ENCODE data around the gene ASCL2. TPM values are rescaled to one million over a fixed set of nuclear protein-coding genes. Genes with fewer than 3 reads are reported as not detected.

The ASCL2 gene
- total RNA-seq (3.3 and 5.6 TPM in 2 replicates), polyA plus RNA-seq (5.8 and 7.9 TPM in 2 replicates)

- H2AFZ ChIP-seq = peak within 1 kb of the TSS; percentile 65
- peak within 1 kb of the TSS; percentile 52 for H3K4me3 ChIP-seq
- peaks cover 32% of the 10 kb centered on the region for H3K27me3 ChIP-seq
- H3K36me3 ChIP-seq (replicated peaks; ENCODE audit: insufficient read depth, low read depth) = no peaks in the 10 kb centered on the region
- H3K27ac ChIP-seq = peak within 1 kb of the TSS; percentile 60
- no peaks in the 10 kb centered on the region for H3K79me2 ChIP-seq
- 15% methylated on average over 21 of the region's 89 CpGs for WGBS (ENCODE audit: low lambda C conversion rate, missing lambda C conversion rate)
- H4K20me1 ChIP-seq (ENCODE audit: insufficient read depth, poor library complexity, severe bottlenecking) = no peaks in the 10 kb centered on the region
- peak within 1 kb of the TSS; percentile 93 for H3K4me2 ChIP-seq
- peaks cover 12% of the 10 kb centered on the region for H3K4me1 ChIP-seq (ENCODE audit: insufficient read depth)
- peak; percentile 27 for DNase-seq (ENCODE audit: low spot score)
- TF ChIP-seq EZH2 (IDR thresholded peaks at IDR 0.05; ENCODE audit: borderline replicate concordance) (no peak), EZH2phosphoT487 (IDR thresholded peaks at IDR 0.05; ENCODE audit: low read depth, severe bottlenecking, unreplicated experiment) (no peak), CTCF (IDR thresholded peaks at IDR 0.05; ENCODE audit: poor library complexity) (no peak)
- no peaks in the 10 kb centered on the region for H3K9me3 ChIP-seq (ENCODE audit: low read depth)
- no peaks in the 10 kb centered on the region for H3K9me2 ChIP-seq (replicated peaks; ENCODE audit: insufficient read depth)
Measured at GRCh38 chr11:2270322-2271076, at the start of gene ASCL2. Gene ASCL2, minus strand, starts transcription at chr11:2270588. Its CDS starts 256 bp downstream, at chr11:2270332.

- H4K20me1 ChIP-seq (ENCODE audit: insufficient read depth, poor library complexity, severe bottlenecking) = no peaks in the 10 kb centered on the region
- H3K36me3 ChIP-seq (replicated peaks; ENCODE audit: insufficient read depth, low read depth) = no peaks in the 10 kb centered on the region
- no peak overlapping the region for H2AFZ ChIP-seq
- no peaks in the 10 kb centered on the region for H3K27me3 ChIP-seq
- TF ChIP-seq EZH2 (IDR thresholded peaks at IDR 0.05; ENCODE audit: borderline replicate concordance) (no peak), EZH2phosphoT487 (IDR thresholded peaks at IDR 0.05; ENCODE audit: low read depth, severe bottlenecking, unreplicated experiment) (no peak), CTCF (IDR thresholded peaks at IDR 0.05; ENCODE audit: poor library complexity) (no peak)
- no peak overlapping the region for H3K27ac ChIP-seq
- no peak overlapping the region for H3K4me3 ChIP-seq
- H3K79me2 ChIP-seq = no peaks in the 10 kb centered on the region
- 86% methylated on average over 10 of the region's 10 CpGs for WGBS (ENCODE audit: low lambda C conversion rate, missing lambda C conversion rate)
- peaks cover 6% of the 10 kb centered on the region for H3K4me1 ChIP-seq (ENCODE audit: insufficient read depth)
- H3K9me2 ChIP-seq (replicated peaks; ENCODE audit: insufficient read depth) = no peaks in the 10 kb centered on the region
- no peak overlapping the region for H3K4me2 ChIP-seq
- no peaks in the 10 kb centered on the region for H3K9me3 ChIP-seq (ENCODE audit: low read depth)
- DNase-seq (ENCODE audit: low spot score) = no peak
Measured at GRCh38 chr11:2319791-2320472, 49.5 kb upstream of the ASCL2 start.

- Histone ChIP-seq H3K4me1 (ENCODE audit: insufficient read depth) (peaks cover 13% of the 10 kb centered on the region), H3K27ac (no peak overlapping the region), H3K79me2 (no peaks in the 10 kb centered on the region), H3K9me2 (replicated peaks; ENCODE audit: insufficient read depth) (no peaks in the 10 kb centered on the region), H3K4me3 (no peak overlapping the region), H4K20me1 (ENCODE audit: insufficient read depth, poor library complexity, severe bottlenecking) (no peaks in the 10 kb centered on the region), H3K27me3 (no peaks in the 10 kb centered on the region), H2AFZ (no peak overlapping the region), H3K9me3 (ENCODE audit: low read depth) (no peaks in the 10 kb centered on the region), H3K4me2 (no peak overlapping the region), H3K36me3 (replicated peaks; ENCODE audit: insufficient read depth, low read depth) (no peaks in the 10 kb centered on the region)
- 79% methylated on average over 7 of the region's 7 CpGs for WGBS (ENCODE audit: low lambda C conversion rate, missing lambda C conversion rate)
- TF ChIP-seq EZH2 (IDR thresholded peaks at IDR 0.05; ENCODE audit: borderline replicate concordance) (no peak), EZH2phosphoT487 (IDR thresholded peaks at IDR 0.05; ENCODE audit: low read depth, severe bottlenecking, unreplicated experiment) (no peak), CTCF (IDR thresholded peaks at IDR 0.05; ENCODE audit: poor library complexity) (no peak)
- no peak for DNase-seq (ENCODE audit: low spot score)
Measured at GRCh38 chr11:2318707-2319106, 48.3 kb upstream of the ASCL2 start.

Measured in hepatocyte (in vitro differentiated cells).